Transverse colon (tissue), 4 donors: Measurements from ENCODE around the gene ARHGAP42. TPM values are rescaled to one million over a fixed set of nuclear protein-coding genes. Genes with fewer than 3 reads are reported as not detected.

Experiments
- DNase-seq: peaks from one replicate; pipeline ENCODE4 v3.0.0-alpha.2; 2019
- H3K27ac ChIP-seq, 4 donors: fragments of 200-600 bp; sonication (generic); 2 replicates each; pipeline ENCODE4 v1.5.1; 2016 to 2018; ENCODE audit warnings: inconsistent platforms in 4 of 4
- H3K27me3 ChIP-seq: fragments of 200-600 bp; sonication (generic); 2 replicates; pipeline ENCODE4 v1.5.1; 2017; ENCODE audit warnings: inconsistent platforms
- H3K36me3 ChIP-seq, 4 donors: fragments of 200-600 bp; sonication (generic); 2 replicates each; pipeline ENCODE4 v1.5.1; 2017 to 2019; ENCODE audit warnings: inconsistent platforms in 4 of 4
- H3K4me1 ChIP-seq, 4 donors: fragments of 200-600 bp; sonication (generic); 2 replicates each; pipeline ENCODE4 v1.5.1; 2017 to 2020; ENCODE audit warnings: inconsistent platforms in 4 of 4
- H3K4me3 ChIP-seq, 4 donors: fragments of 200-600 bp; sonication (generic); 1 replicate in 1 of 4; 2 replicates in 3 of 4; pipeline versions ENCODE4 v1.5.1 to v1.6.1; 2017 to 2019; ENCODE audit warnings: inconsistent platforms in 4 of 4
- H3K9me3 ChIP-seq, 2 donors: fragments of 200-600 bp; sonication (generic); 2 replicates each; pipeline ENCODE4 v1.5.1; 2017 to 2019; ENCODE audit warnings: inconsistent platforms in 2 of 2
- EP300 ChIP-seq: sonication (generic); formaldehyde crosslinking; IDR thresholded peaks from one replicate; pipeline ENCODE4 v1.6.1; 2017; ENCODE audit warnings: antibody characterized with exemption, low read depth
- POLR2A ChIP-seq: fragments of 450-650 bp; IDR thresholded peaks from one replicate; pipeline ENCODE4 v1.6.1; 2016; ENCODE audit warnings: antibody characterized with exemption, mild to moderate bottlenecking, moderate library complexity
- POLR2AphosphoS5 ChIP-seq, 3 donors: sonication (generic); formaldehyde crosslinking; IDR thresholded peaks; one replicate each; pipeline ENCODE4 v1.6.1; 2016; ENCODE audit warnings: antibody characterized with exemption in 3 of 3
- WGBS, 2 donors: methylation state at CpG; one replicate each; pipeline ENCODE4 v1.1.5; 2018; ENCODE audit warnings: low coverage in 1 of 2; 5-methylcytosine and 5-hydroxymethylcytosine counted together
- in situ Hi-C, 4 donors: fragments of 200-750 bp; cut with MboI; loops; one replicate each; pipeline versions ENCODE4 v1.15.0 to v1.15.1; 2017; ENCODE audit warnings: low sequenced_read_pairs in 3 of 4, low pct_ligation_motif_present in 1 of 4, low pct_unique_long_range_greater_than_20kb in 1 of 4
- intact Hi-C: fragments of 100-400 bp; cut with DNase I; formaldehyde crosslinking; loops from one replicate; pipeline ENCODE4 v1.15.1; 2023; ENCODE audit warnings: low total_unique reads
- total RNA-seq, 4 donors: library from RNA; depleted of rRNA; stranded (reverse); fragments of >200 nt; gene quantifications; one replicate each; pipeline ENCODE4 v1.1.0, GENCODE V29; 2016
- TF ChIP-seq, protein P1 (sequence below), 5 experiments: fragments of 200-600 bp in 3 of 5; fragments of 450-650 bp in 2 of 5; sonication (generic) in 3 of 5; IDR thresholded peaks; 1 replicate in 2 of 5; 2 replicates in 3 of 5; pipeline ENCODE4 v1.5.1; 2016 to 2017; ENCODE audit warnings: antibody characterized with exemption in 5 of 5, inconsistent platforms in 3 of 5, mild to moderate bottlenecking in 2 of 5, moderate library complexity in 1 of 5

Gene ARHGAP42
- total RNA-seq, 4 donors from 2014 or later: 33.3 to 62.5 (median 40.9) TPM

DNA sequence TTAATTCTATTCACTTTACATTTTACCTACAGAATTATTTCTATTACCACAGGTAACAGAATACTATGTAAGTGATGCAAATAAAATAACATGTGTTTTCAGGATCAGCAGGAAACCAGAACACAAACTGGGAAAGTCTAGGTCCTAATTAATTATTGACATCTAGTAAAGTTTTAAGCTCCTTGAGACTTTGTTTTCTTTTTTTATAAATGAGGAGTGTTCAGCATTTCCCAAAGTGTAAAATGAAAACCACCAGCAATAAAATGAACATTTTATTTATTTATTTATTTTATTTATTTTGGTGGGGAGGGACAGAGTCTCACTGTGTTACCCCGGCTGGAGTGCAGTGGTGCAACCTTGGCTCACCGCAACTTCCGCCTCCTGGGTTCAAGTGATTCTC, 123.6 kb downstream of the ARHGAP42 start:
- H3K27me3 ChIP-seq: no peaks in the 10 kb centered on the region
- no peak for DNase-seq
- intact Hi-C loops: no loop called here
- H3K9me3 ChIP-seq: no peaks in the 10 kb centered on the region
- TF ChIP-seq EP300 (no peak), POLR2AphosphoS5 (IDR thresholded peaks at IDR 0.05) (no peak), POLR2A (no peak)
- TF ChIP-seq, protein P1, sequence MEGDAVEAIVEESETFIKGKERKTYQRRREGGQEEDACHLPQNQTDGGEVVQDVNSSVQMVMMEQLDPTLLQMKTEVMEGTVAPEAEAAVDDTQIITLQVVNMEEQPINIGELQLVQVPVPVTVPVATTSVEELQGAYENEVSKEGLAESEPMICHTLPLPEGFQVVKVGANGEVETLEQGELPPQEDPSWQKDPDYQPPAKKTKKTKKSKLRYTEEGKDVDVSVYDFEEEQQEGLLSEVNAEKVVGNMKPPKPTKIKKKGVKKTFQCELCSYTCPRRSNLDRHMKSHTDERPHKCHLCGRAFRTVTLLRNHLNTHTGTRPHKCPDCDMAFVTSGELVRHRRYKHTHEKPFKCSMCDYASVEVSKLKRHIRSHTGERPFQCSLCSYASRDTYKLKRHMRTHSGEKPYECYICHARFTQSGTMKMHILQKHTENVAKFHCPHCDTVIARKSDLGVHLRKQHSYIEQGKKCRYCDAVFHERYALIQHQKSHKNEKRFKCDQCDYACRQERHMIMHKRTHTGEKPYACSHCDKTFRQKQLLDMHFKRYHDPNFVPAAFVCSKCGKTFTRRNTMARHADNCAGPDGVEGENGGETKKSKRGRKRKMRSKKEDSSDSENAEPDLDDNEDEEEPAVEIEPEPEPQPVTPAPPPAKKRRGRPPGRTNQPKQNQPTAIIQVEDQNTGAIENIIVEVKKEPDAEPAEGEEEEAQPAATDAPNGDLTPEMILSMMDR (IDR thresholded peaks at IDR 0.05): no peak
- no peaks in the 10 kb centered on the region for H3K4me1 ChIP-seq
- H3K27ac ChIP-seq: no peak overlapping the region
- no peaks in the 10 kb centered on the region for H3K36me3 ChIP-seq
- no peak overlapping the region for H3K4me3 ChIP-seq
- in situ Hi-C loops: no loop called here
- 85 to 86% methylated on average over 1 to 3 of the region's 3 CpGs for WGBS, 2 donors

DNA sequence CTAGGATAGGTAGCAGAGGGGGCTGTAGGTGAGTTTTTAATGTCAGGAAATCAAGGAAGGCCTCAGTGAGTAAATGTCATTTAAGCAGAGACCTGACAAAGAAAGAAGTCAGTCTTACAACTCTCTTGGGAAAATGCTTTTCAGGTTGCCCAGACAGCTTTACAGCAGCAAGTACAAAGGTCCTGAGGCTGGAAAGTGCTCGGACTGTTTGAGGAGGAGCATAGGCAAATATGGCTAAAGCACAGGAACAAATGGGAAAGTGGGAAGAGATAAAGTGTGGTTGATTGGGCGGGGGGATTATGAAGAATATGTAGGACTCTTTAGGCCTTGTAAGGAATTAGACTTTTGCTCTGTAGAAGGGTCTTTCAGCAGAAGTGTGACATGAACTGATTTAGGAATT, 125.4 kb downstream of the ARHGAP42 start:
- 72 to 73% methylated on average over 2 of the region's 2 CpGs for WGBS, 2 donors
- TF ChIP-seq POLR2AphosphoS5 (IDR thresholded peaks at IDR 0.05): no peak
- TF ChIP-seq POLR2A: no peak
- TF ChIP-seq, protein P1 (IDR thresholded peaks at IDR 0.05): no peak
- no peak for TF ChIP-seq EP300
- no peaks in the 10 kb centered on the region for H3K36me3 ChIP-seq
- H3K4me3 ChIP-seq: no peak overlapping the region
- in situ Hi-C loops: no loop called here
- H3K27ac ChIP-seq: no peak overlapping the region
- no peaks in the 10 kb centered on the region for H3K9me3 ChIP-seq
- DNase-seq: no peak
- no peaks in the 10 kb centered on the region for H3K4me1 ChIP-seq
- no peaks in the 10 kb centered on the region for H3K27me3 ChIP-seq
- intact Hi-C loops: no loop called here

DNA sequence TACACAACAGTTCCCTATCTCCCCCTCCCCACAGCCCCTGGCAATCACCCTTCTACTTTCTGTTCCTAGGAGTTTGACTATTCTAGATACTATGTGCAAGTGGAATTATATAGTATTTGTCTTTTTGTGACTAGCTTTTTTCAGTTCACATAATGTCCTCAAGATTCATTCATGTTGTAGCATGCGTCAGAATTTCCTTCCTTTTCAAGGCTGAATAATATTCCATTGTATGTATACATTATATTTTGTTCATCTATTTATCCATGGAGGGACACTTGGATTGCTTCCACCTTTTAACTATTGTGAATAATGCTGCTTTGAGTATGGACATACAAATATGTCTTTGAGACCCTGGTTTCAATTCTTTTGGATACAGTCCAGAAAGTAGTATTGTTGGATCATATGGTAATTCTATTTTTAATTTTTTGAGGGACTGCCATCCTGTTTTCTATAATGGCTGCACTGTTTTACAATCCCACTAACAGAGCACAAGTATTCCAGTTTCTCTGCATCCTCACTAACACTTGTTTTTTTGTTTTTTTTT, 128.8 kb downstream of the ARHGAP42 start:
- no peak overlapping the region for H3K4me3 ChIP-seq
- H3K27me3 ChIP-seq: no peaks in the 10 kb centered on the region
- TF ChIP-seq EP300 (no peak), POLR2AphosphoS5 (IDR thresholded peaks at IDR 0.05) (no peak), POLR2A (no peak)
- TF ChIP-seq, protein P1 (IDR thresholded peaks at IDR 0.05): no peak
- no peaks in the 10 kb centered on the region for H3K36me3 ChIP-seq
- H3K27ac ChIP-seq: no peak overlapping the region
- WGBS, 2 donors: 97 to 100% methylated on average over 1 of the region's 1 CpG
- H3K4me1 ChIP-seq: no peaks in the 10 kb centered on the region
- in situ Hi-C loops (no loop called here), intact Hi-C loops (no loop called here)
- no peak for DNase-seq
- no peaks in the 10 kb centered on the region for H3K9me3 ChIP-seq

DNA sequence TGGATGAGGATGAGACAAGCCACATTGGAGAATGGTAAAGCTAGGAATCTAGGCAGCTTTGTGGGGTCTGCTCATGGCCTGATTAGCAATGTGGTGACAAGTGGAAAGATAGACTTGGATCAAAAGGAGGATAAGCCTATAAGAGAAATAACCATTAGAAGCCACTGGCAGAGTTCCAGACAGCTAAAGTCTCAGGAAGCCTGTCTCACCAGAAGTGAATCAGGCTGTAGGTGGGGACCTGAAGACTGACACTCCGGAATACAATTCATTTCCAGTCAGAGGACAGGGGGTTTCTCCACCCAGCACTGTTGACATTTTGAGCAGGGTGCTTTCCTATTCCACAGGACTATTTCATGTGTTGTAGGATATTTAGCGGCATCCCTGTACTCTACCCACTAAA, 129.7 kb downstream of the ARHGAP42 start:
- Histone ChIP-seq H3K36me3 (no peaks in the 10 kb centered on the region), H3K27ac (no peak overlapping the region), H3K4me3 (no peak overlapping the region), H3K27me3 (no peaks in the 10 kb centered on the region), H3K9me3 (no peaks in the 10 kb centered on the region), H3K4me1 (no peaks in the 10 kb centered on the region)
- no peak for DNase-seq
- TF ChIP-seq POLR2A (no peak), EP300 (no peak), POLR2AphosphoS5 (IDR thresholded peaks at IDR 0.05) (no peak)
- WGBS, 2 donors: 98 to 100% methylated on average over 1 to 2 of the region's 2 CpGs
- in situ Hi-C loops: no loop called here
- intact Hi-C loops: no loop called here

DNA sequence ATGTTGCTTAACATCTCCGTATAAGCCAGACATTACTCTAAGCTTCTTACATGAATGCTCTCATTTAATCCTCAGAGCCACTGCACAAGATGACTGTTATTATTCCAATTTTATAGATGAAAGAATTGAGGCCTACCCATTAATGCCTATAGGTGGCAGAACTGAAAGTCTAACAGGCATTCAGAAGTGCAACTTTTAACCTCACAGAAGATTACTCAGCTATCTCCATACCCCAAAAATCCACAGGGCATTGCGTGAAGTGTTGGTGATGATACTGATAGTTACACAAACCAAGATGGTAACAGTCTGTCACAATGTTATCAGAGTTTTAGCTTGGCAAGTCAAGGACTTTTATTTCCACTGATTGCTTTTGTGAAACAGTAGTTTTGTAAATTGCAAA, 130.5 kb downstream of the ARHGAP42 start:
- in situ Hi-C loops (no loop called here), intact Hi-C loops (no loop called here)
- Histone ChIP-seq H3K27ac (no peak overlapping the region), H3K4me1 (no peaks in the 10 kb centered on the region), H3K36me3 (no peaks in the 10 kb centered on the region), H3K9me3 (no peaks in the 10 kb centered on the region), H3K27me3 (no peaks in the 10 kb centered on the region), H3K4me3 (no peak overlapping the region)
- WGBS, 2 donors: 82 to 86% methylated on average over 2 of the region's 2 CpGs
- no peak for TF ChIP-seq POLR2AphosphoS5 (IDR thresholded peaks at IDR 0.05)
- no peak for TF ChIP-seq POLR2A
- TF ChIP-seq, protein P1 (IDR thresholded peaks at IDR 0.05): no peak
- TF ChIP-seq EP300: no peak
- no peak for DNase-seq
